Activated T-helper 1 cell treated with anti-CD3 and anti-CD28 coated beads, Interleukin-12 subunit alpha, Interleukin-12 subunit beta, Interleukin-2, Interleukin-4 antibody, amounts not matched to agents 30 ng/mL and 10 ng/mL and 1 ng/mL, durations not matched to agents 14 hours and 24 hours and 36 hours (primary cell): ENCODE results near the gene SBSN. TPM values are rescaled to one million over a fixed set of nuclear protein-coding genes. Genes with fewer than 3 reads are reported as not detected.
A peak's percentile ranks its signal among the peaks of the same experiment; 100 is the strongest.

ENCODE experiments used
- DNase-seq: peaks from one replicate; pipeline ENCODE4 v3.0.0; 2021; ENCODE audit warnings: low spot score
- H3K27ac Mint-ChIP-seq: one replicate; pipeline ENCODE4 v1.8.0; 2021; ENCODE audit warnings: mild to moderate bottlenecking, mixed read lengths
- H3K27me3 Mint-ChIP-seq: one replicate; pipeline ENCODE4 v1.8.0; 2022; ENCODE audit warnings: mild to moderate bottlenecking, moderate library complexity, mixed read lengths; ENCODE audit not compliant: insufficient read depth
- H3K36me3 Mint-ChIP-seq: one replicate; pipeline ENCODE4 v1.8.0; 2021; ENCODE audit warnings: low read depth, mixed read lengths
- H3K4me1 Mint-ChIP-seq: one replicate; pipeline ENCODE4 v1.8.0; 2021; ENCODE audit warnings: low read depth, mixed read lengths
- H3K4me3 Mint-ChIP-seq: one replicate; pipeline ENCODE4 v1.8.0; 2021; ENCODE audit warnings: mild to moderate bottlenecking, moderate library complexity, mixed read lengths
- H3K9me3 Mint-ChIP-seq: one replicate; pipeline ENCODE4 v1.8.0; 2021; ENCODE audit warnings: mixed read lengths
- intact Hi-C: fragments of 100-400 bp; cut with micrococcal nuclease; formaldehyde crosslinking; loops from one replicate; pipeline ENCODE4 v1.15.1; 2024
- total RNA-seq: library from RNA; stranded (reverse); gene quantifications from 2 replicates; pipeline ENCODE4 v1.2.3, GENCODE V29; 2022

SBSN gene
- total RNA-seq, 1 donor from 2014 or later: not detected

GRCh38 chr19:35517342-35517741, 10.8 kb downstream of the SBSN start:
- Mint-ChIP-seq H3K4me3 (no peak overlapping the region), H3K36me3 (no peaks in the 10 kb centered on the region), H3K27ac (no peak overlapping the region), H3K4me1 (no peaks in the 10 kb centered on the region), H3K9me3 (no peaks in the 10 kb centered on the region), H3K27me3 (peaks cover 7% of the 10 kb centered on the region)
- DNase-seq: no peak
- intact Hi-C loops: no loop called here

DNA sequence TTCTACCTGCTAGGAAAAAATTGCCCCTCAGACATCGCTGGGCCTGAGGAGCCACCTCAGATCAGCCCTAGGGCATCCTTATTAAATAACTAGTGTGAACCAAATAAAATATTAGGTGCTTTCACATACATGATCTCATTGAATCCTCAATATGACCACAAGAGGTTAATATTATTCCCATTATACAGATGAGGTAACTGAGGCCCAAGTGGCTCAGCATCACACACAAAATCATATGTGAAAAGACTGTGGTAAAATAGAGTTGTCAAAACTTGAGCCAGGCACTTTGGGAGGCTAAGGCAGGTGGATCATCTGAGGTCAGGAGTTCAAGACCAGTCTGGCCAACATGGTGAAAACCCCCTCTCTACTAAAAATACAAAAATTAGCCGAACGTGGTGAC, 11.8 kb downstream of the SBSN start:
- Mint-ChIP-seq H3K4me1 (no peaks in the 10 kb centered on the region), H3K27ac (no peak overlapping the region), H3K36me3 (no peaks in the 10 kb centered on the region), H3K4me3 (no peak overlapping the region), H3K27me3 (peaks cover 12% of the 10 kb centered on the region), H3K9me3 (no peaks in the 10 kb centered on the region)
- intact Hi-C loops: no loop called here
- DNase-seq: no peak

DNA sequence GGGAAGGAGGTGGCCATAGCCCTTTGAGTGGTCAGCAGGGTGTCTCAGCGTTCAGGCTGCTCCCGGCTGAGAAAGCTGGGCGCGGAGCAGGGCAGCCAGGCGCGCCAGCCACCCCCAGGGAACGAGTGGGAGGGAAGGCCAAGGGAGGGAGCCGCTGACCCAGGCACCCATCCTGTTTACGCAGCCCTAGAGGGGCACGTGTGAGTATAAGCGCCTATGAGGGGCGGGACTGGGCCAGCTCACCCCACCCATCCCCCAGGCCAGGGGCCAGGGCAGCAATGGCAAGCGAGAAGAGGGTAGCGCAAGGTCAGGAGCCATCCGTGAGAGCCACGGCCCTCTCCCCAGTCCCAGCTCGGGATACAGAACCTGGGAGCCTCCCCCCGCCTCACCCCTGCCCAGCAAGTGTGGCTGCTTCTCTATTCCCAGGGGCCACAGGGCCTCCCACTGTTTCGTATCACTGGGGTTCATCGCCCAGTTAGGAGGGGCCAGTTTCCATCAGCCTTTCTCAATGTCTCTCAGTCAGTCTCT, 13.8 kb downstream of the SBSN start:
- peaks cover 25% of the 10 kb centered on the region for H3K27me3 Mint-ChIP-seq
- H3K4me3 Mint-ChIP-seq: no peak overlapping the region
- peaks cover 3% of the 10 kb centered on the region for H3K4me1 Mint-ChIP-seq
- intact Hi-C loops: no loop called here
- no peak for DNase-seq
- no peaks in the 10 kb centered on the region for H3K36me3 Mint-ChIP-seq
- no peak overlapping the region for H3K27ac Mint-ChIP-seq
- H3K9me3 Mint-ChIP-seq: no peaks in the 10 kb centered on the region

DNA sequence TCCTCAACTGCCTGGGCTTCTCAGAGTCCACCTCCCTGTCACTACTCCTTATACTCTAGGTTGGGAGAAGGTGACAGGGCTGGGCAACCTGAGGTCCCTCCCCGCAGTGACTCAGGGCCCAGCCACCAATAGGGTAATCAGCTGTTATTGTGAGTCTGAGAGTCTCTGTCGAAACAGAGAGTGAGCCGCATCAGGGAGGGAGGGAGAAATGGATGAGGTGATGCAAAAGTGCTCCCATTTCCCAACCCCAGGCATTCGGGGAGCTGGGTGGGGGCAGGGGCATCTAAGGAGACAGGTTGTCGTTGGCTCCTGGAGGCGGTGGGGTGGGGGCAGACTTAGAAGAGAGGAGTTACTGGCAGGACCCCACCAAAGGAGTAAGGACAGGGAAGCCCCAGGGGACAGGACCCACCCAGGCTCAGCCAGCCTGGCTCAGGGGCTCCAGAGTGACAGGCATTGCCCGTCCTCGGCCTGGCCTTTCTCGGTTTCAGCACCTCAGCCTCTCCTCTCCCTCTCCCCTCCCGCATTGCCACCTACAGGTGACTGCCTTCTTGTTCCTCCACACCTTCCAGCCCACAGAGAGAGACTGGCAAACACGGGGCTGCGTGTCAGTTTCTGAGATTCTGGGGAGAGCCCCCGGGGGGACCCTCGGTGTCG, 14.4 kb downstream of the SBSN start, which contains the start of gene DMKN:
DMKN (minus strand) TSS at position 22 of the 654 bp plus-strand sequence. CDS start 174 bp downstream, outside the sequence.
- H3K27me3 Mint-ChIP-seq: peaks cover 30% of the 10 kb centered on the region
- no peaks in the 10 kb centered on the region for H3K9me3 Mint-ChIP-seq
- no peak within 1 kb of the TSS for H3K4me3 Mint-ChIP-seq
- H3K27ac Mint-ChIP-seq: no peak within 1 kb of the TSS
- H3K36me3 Mint-ChIP-seq: no peaks in the 10 kb centered on the region
- no peak for DNase-seq
- intact Hi-C loops: loop anchor here (1.0 kb wide), 1 partner anchor 74 kb away; no protein-coding TSS in a partner anchor
- peaks cover 6% of the 10 kb centered on the region for H3K4me1 Mint-ChIP-seq

DNA sequence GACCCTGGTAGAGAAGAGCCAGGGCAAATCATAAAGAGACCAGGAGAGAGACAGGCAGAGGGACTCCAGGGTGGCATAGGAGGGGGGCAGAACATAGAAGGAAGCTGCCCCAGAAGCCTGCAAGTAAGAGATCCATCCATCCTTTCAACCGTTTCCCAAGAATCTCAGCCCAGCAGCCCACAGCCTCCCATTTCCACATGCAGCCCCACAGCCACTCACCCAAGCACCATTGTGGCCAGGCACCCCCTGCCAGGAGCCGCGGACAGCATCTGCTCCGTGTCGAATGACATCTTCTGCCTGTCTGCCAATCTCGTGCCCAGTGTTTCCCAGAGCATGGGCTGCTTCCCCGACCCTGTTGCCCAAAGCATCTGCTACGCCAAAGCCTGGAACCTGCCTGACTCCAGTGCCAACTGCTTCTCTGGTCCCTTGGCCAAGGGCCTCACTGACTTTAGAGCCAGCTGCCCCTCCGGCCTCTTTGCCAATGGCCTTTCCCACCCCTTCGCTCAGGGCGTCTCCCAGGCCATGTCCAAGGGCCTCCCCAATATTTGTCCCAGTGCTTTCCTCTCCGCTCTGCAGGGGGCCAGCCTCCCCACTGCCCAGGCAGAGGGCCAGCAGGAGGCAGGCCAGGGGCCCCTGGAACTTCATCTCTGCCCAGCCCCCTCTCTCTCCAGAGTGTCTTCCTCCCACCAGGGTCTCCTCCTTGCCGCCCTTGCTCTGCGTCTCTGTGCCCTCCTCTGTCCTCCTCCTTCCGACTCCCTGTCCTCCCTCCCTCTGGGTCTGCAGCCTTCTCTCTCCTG, 15.1 kb downstream of the SBSN start:
- peaks cover 6% of the 10 kb centered on the region for H3K4me1 Mint-ChIP-seq
- H3K27me3 Mint-ChIP-seq: peaks cover 36% of the 10 kb centered on the region
- H3K27ac Mint-ChIP-seq: no peak overlapping the region
- intact Hi-C loops: loop anchor here (1.0 kb wide), 1 partner anchor 74 kb away; no protein-coding TSS in a partner anchor
- no peaks in the 10 kb centered on the region for H3K9me3 Mint-ChIP-seq
- no peak overlapping the region for H3K4me3 Mint-ChIP-seq
- H3K36me3 Mint-ChIP-seq: no peaks in the 10 kb centered on the region
- no peak for DNase-seq

DNA sequence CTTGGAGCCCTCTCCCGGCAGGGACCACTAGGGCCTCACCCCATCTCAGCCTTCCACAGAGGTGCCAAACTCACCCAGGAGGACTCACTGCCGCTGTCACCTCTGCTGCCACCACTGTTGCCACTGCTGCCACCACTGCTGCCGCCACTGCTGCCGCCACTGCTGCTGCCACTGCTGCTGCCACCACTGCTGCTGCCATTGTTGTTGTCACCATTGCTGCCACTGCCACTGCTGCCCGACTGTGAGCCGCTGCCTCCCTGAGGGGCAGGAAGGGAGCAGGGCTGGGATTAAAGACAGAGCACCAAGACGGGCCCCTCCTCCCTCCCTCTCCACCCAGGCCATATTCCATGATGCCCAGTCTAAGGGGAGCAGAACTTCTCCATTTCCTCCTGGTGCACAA, 16.8 kb downstream of the SBSN start:
- peaks cover 6% of the 10 kb centered on the region for H3K4me1 Mint-ChIP-seq
- no peaks in the 10 kb centered on the region for H3K36me3 Mint-ChIP-seq
- no peak overlapping the region for H3K4me3 Mint-ChIP-seq
- no peak for DNase-seq
- peaks cover 42% of the 10 kb centered on the region for H3K27me3 Mint-ChIP-seq
- no peaks in the 10 kb centered on the region for H3K9me3 Mint-ChIP-seq
- H3K27ac Mint-ChIP-seq: no peak overlapping the region
- intact Hi-C loops: loop anchor here (2.0 kb wide), 1 partner anchor 23 kb away; no protein-coding TSS in a partner anchor

- H3K27me3 Mint-ChIP-seq: peaks cover 42% of the 10 kb centered on the region
- H3K36me3 Mint-ChIP-seq: no peaks in the 10 kb centered on the region
- no peak overlapping the region for H3K27ac Mint-ChIP-seq
- H3K9me3 Mint-ChIP-seq: no peaks in the 10 kb centered on the region
- H3K4me3 Mint-ChIP-seq: peak overlapping the region; percentile 57
- peaks cover 6% of the 10 kb centered on the region for H3K4me1 Mint-ChIP-seq
- intact Hi-C loops: loop anchor here (1.0 to 2.0 kb wide), 3 partner anchors 24 to 82 kb away; no protein-coding TSS in a partner anchor
- DNase-seq: no peak
Measured at GRCh38 chr19:35510626-35510964, 17.5 kb downstream of the SBSN start.

- no peaks in the 10 kb centered on the region for H3K9me3 Mint-ChIP-seq
- H3K4me1 Mint-ChIP-seq: peaks cover 6% of the 10 kb centered on the region
- H3K4me3 Mint-ChIP-seq: peak overlapping the region; percentile 57
- H3K36me3 Mint-ChIP-seq: no peaks in the 10 kb centered on the region
- intact Hi-C loops: loop anchor here (1.0 to 2.0 kb wide), 3 partner anchors 25 to 82 kb away; no protein-coding TSS in a partner anchor
- no peak overlapping the region for H3K27ac Mint-ChIP-seq
- DNase-seq: peak; percentile 46
- H3K27me3 Mint-ChIP-seq: peaks cover 45% of the 10 kb centered on the region
Measured at GRCh38 chr19:35509861-35510625, 18.1 kb downstream of the SBSN start.

- intact Hi-C loops: no loop called here
- Mint-ChIP-seq H3K27ac (no peak overlapping the region), H3K4me3 (peak overlapping the region; percentile 30), H3K9me3 (no peaks in the 10 kb centered on the region), H3K36me3 (no peaks in the 10 kb centered on the region), H3K27me3 (peaks cover 47% of the 10 kb centered on the region), H3K4me1 (peaks cover 6% of the 10 kb centered on the region)
- peak; percentile 4 for DNase-seq
Measured at GRCh38 chr19:35509018-35509652, 19.0 kb downstream of the SBSN start.

DNA sequence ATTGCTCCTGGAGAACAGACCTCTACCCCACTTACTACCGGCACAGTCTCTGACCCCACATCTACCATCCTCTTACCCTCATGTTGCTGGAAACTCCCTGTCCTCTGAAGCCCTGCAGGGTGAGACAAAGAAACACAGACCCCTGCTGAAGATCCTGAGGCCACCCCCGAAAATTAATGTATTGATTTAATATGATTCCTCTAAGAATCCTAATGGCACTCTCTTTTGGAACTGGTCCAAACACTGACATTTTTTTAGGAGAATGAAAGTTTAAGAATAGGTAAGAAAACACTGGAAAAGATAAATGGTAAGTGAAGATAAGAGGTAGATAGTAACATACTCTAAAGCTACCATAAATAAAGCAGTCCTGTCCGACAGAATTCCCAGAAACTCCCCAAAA, 20.0 kb downstream of the SBSN start:
- H3K36me3 Mint-ChIP-seq: no peaks in the 10 kb centered on the region
- H3K4me1 Mint-ChIP-seq: peaks cover 6% of the 10 kb centered on the region
- H3K27me3 Mint-ChIP-seq: peaks cover 46% of the 10 kb centered on the region
- no peak overlapping the region for H3K27ac Mint-ChIP-seq
- no peak overlapping the region for H3K4me3 Mint-ChIP-seq
- H3K9me3 Mint-ChIP-seq: no peaks in the 10 kb centered on the region
- DNase-seq: no peak
- intact Hi-C loops: no loop called here

DNA sequence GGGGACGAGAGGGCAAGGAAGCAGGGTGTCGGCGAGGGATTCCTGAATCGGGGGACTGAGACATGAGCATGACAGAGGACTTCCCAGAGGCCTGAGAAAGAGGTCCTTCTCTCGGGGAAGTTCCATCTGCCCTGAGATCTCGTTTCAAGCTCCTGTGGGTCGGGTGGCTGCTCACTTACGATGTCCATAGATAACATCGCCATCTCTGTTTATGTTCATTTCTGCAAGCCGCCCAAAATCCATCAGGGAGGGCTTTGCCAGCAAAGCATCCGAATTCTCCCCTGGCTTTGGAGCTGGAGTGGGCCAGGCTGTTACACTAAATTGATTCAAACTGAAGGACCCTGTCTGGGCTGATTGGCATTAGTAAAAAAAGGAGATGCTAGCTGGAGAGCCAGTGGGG, 20.6 kb downstream of the SBSN start:
- Mint-ChIP-seq H3K27ac (no peak overlapping the region), H3K4me1 (peaks cover 6% of the 10 kb centered on the region), H3K27me3 (peaks cover 44% of the 10 kb centered on the region), H3K9me3 (no peaks in the 10 kb centered on the region), H3K36me3 (no peaks in the 10 kb centered on the region), H3K4me3 (no peak overlapping the region)
- intact Hi-C loops: no loop called here
- DNase-seq: no peak

- intact Hi-C loops: no loop called here
- H3K27ac Mint-ChIP-seq: no peak overlapping the region
- no peak for DNase-seq
- no peak overlapping the region for H3K4me3 Mint-ChIP-seq
- H3K4me1 Mint-ChIP-seq: peaks cover 6% of the 10 kb centered on the region
- H3K36me3 Mint-ChIP-seq: no peaks in the 10 kb centered on the region
- no peaks in the 10 kb centered on the region for H3K9me3 Mint-ChIP-seq
- H3K27me3 Mint-ChIP-seq: peaks cover 41% of the 10 kb centered on the region
Measured at GRCh38 chr19:35506011-35506410, 22.1 kb downstream of the SBSN start.
